Panc1 (cell line): ENCODE measurements around the gene LYSET.

Experiments
- POLR2AphosphoS5 ChIP-seq: IDR thresholded peaks from 2 replicates; pipeline ENCODE4 v1.6.1; 2012; ENCODE audit warnings: mild to moderate bottlenecking, low read depth, low read length, moderate library complexity
- TF ChIP-seq, protein P1 (sequence below): fragments of 450-650 bp; IDR thresholded peaks from 2 replicates; pipeline ENCODE4 v1.5.1; 2017; ENCODE audit warnings: mild to moderate bottlenecking
- TF ChIP-seq, protein P2 (sequence below), 2 experiments: IDR thresholded peaks; 2 replicates each; pipeline ENCODE4 v1.6.1; 2011 to 2012; ENCODE audit warnings: low read depth in 2 of 2, control low read depth in 1 of 2, low read length in 1 of 2, mild to moderate bottlenecking in 1 of 2, moderate library complexity in 1 of 2; ENCODE audit not compliant: insufficient read depth in 1 of 2

DNA sequence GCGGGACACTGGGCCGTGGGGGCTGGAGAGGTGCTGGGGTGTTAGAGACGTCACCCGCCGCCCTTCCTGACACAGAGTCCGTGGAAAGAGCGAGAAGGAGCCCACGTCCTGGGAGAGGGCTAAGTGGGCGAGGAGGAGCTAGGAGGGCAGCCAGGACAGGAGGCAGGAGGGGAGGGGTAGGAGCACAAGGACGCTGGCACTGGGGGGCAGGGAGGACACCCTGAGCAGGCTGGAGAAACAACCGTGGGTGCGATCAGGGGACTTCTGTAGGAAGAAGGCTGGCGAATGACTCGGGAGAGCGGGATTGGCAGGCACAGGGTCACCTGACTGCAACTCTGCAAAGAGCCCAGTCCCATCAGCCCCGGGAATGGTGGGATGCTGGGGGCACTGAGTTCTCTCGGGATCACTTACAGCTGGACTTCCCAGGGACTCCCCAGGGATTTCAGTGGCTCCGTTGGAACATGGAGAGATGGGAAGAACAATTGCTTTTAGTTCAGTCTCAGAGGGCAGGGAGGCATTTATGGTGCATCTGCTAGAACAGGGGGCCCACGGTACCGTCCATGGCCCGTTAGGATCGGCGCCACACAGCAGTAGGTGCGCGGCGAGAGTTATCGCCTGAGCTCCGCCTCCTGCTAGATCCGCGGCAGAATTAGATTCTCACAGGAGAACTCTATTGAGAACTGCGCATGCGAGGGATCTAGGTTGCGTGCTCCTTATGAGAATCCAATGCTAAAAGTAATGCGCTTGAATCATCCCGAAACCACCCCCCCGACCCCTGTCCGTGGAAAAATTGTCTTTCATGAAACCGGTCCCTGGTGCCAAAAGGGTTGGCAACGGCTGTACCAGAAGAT, 46.2 kb downstream of the LYSET start:
- TF ChIP-seq, protein P1, sequence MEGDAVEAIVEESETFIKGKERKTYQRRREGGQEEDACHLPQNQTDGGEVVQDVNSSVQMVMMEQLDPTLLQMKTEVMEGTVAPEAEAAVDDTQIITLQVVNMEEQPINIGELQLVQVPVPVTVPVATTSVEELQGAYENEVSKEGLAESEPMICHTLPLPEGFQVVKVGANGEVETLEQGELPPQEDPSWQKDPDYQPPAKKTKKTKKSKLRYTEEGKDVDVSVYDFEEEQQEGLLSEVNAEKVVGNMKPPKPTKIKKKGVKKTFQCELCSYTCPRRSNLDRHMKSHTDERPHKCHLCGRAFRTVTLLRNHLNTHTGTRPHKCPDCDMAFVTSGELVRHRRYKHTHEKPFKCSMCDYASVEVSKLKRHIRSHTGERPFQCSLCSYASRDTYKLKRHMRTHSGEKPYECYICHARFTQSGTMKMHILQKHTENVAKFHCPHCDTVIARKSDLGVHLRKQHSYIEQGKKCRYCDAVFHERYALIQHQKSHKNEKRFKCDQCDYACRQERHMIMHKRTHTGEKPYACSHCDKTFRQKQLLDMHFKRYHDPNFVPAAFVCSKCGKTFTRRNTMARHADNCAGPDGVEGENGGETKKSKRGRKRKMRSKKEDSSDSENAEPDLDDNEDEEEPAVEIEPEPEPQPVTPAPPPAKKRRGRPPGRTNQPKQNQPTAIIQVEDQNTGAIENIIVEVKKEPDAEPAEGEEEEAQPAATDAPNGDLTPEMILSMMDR: no peak
- no peak for TF ChIP-seq POLR2AphosphoS5
- TF ChIP-seq, protein P2, sequence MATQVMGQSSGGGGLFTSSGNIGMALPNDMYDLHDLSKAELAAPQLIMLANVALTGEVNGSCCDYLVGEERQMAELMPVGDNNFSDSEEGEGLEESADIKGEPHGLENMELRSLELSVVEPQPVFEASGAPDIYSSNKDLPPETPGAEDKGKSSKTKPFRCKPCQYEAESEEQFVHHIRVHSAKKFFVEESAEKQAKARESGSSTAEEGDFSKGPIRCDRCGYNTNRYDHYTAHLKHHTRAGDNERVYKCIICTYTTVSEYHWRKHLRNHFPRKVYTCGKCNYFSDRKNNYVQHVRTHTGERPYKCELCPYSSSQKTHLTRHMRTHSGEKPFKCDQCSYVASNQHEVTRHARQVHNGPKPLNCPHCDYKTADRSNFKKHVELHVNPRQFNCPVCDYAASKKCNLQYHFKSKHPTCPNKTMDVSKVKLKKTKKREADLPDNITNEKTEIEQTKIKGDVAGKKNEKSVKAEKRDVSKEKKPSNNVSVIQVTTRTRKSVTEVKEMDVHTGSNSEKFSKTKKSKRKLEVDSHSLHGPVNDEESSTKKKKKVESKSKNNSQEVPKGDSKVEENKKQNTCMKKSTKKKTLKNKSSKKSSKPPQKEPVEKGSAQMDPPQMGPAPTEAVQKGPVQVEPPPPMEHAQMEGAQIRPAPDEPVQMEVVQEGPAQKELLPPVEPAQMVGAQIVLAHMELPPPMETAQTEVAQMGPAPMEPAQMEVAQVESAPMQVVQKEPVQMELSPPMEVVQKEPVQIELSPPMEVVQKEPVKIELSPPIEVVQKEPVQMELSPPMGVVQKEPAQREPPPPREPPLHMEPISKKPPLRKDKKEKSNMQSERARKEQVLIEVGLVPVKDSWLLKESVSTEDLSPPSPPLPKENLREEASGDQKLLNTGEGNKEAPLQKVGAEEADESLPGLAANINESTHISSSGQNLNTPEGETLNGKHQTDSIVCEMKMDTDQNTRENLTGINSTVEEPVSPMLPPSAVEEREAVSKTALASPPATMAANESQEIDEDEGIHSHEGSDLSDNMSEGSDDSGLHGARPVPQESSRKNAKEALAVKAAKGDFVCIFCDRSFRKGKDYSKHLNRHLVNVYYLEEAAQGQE (IDR thresholded peaks at IDR 0.05; ENCODE audit: insufficient read depth in 1 of 2, low read depth in 2 of 2, low read length in 1 of 2): no peak
